SIG-M5 (cell line): ENCODE data around the gene EIF4G3.
"Not testable (repeated sequence)": the region's sequence is repeated elsewhere in the genome, so short reads cannot be mapped to it uniquely, and the experiment has no call there.

ENCODE experiments used
- DNase-seq: peaks from one replicate; lab custom pipeline; 2025; lab: John Stamatoyannopoulos, UW

The EIF4G3 gene

DNA sequence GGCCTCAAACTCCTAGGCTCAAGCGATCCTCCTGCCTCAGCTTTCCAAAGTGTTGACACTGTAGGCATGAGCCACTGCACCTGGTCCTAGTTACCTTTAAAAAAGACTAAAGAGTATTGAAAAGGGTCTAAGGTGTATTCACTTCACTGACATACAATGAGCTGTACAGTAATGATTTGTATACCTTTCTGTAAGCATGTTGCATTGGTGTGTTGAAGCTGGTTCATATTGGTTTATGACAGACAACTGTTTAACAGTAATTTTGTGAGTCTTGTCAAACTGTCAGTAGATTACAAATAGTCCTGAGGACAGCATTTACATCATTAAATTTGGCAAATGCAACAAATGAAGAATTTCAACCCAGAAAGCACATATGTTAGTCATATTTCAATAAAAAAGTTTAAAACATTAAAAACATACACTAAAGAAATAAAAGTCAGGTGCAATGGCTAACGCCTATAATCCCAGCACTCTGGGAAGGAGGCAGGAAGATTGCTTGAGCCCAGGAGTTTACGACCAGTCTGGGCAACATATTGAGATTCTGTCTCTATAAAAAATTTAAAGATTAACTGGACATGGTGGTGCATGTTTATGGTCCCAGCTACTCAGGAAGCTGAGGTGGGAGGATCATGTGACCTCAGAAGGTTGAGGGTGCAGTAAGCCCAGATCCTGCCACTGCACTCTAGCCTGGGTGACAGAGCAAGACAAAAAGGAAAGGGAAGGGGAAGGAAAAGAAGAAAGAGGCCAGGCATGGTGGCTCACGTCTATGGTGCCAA, 301.3 kb downstream of the EIF4G3 start:
- DNase-seq: no peak

DNA sequence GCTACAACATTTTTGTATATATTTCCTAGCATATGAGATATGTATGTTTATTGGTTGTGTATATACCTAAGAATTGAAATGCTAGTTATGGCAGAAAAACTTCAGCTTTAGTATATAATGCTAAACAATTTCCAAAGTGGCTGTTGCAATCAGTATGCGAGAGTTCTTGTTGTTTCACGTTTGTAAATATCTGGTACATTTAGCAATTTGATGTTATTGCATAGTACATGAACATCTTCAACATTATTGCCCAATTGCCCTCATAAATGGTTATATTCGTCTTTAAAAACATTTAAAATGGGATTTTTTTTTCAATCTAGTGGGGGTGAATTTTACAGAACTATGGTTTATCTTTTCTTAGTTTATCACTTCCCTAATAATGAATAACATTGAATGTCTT, 303.4 kb downstream of the EIF4G3 start:
- DNase-seq: no peak

- no peak for DNase-seq
Observed at GRCh38 chr1:20871419-20871818, 305.3 kb downstream of the EIF4G3 start.

GRCh38 chr1:20870718-20871117, 306.0 kb downstream of the EIF4G3 start:
- no peak for DNase-seq

DNA sequence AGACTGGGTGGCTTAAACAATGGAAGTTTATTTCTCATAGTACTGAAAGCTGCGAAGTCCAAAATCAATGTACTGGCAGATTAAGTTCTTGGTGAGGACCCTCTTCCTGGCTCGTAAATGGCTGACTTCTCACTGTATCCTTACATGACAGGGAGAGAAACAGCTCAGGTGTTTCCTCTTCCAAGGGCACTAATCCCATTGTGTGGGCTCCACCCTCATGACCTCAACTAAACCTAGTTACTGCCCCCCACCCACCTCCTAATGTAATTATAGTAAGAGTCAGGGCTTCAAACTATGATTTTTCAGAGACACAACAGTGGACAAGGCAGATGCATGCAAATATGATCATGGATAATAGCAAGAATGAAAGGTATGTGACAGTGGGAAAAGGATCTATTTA, 308.4 kb downstream of the EIF4G3 start:
- no peak for DNase-seq

DNA sequence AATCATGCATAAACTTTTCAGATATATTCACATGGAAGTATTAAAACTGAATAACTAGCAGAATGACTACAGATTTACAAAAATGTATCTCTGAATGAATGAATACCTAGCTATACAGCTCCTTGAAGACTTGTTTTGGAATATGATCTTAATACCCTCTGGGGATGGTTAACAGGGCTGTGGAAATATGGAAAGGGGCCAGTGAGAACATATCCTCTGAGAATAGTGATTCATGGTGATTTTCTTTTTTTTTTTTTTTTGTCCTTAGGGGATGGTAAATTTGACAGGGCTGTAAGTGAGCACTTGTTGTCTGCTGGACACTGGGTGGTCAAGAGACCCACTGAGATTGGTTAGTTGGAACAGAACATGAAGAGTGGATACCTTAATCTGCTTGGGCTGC, 308.9 kb downstream of the EIF4G3 start:
- no peak for DNase-seq

- DNase-seq: no peak
Observed at GRCh38 chr1:20867062-20867461, 309.6 kb downstream of the EIF4G3 start.

GRCh38 chr1:20865001-20865400, 311.7 kb downstream of the EIF4G3 start:
- DNase-seq: no peak

DNA sequence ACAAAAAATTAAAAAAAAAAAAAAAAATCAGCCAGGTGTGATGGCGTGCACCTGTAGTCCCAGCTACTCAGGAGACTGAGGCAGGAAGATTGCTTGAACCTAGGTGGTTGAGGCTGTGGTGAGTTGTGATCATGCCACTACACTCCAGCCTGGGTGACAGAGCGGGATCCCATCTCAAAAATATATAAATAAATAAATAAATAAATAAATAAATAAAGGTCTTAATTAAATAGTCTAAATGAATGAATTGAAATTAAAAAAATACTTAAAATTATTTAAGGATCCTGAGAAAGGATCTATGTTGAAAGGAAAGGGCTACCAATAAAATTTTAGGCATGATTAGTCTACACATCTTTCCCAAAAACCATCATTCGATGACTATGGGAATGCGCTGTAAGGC, 322.2 kb downstream of the EIF4G3 start:
- no peak for DNase-seq

GRCh38 chr1:20851791-20852190, 324.9 kb downstream of the EIF4G3 start:
- not testable (repeated sequence) for DNase-seq

GRCh38 chr1:20850021-20850420, 326.7 kb downstream of the EIF4G3 start:
- DNase-seq: no peak

GRCh38 chr1:20849100-20849499, 327.6 kb downstream of the EIF4G3 start:
- no peak for DNase-seq

DNA sequence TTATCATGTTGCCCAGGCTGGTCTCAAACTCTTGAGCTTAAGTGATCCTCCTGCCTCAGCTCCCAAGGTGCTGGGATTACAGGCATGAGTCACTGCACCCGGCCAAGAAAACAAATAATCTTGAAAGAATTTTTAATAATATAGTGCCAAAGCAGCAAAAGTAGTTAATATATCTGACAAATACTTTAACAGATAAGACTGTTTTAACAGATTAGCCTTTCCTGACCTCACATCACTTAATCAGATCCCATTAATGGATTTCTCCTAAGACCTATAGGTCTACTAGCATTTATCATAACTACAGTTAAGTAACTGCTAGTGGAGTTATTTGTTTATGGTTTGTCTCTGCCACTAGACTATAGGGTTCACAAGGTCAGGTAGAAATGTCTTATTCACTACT, 328.5 kb downstream of the EIF4G3 start:
- no peak for DNase-seq

DNA sequence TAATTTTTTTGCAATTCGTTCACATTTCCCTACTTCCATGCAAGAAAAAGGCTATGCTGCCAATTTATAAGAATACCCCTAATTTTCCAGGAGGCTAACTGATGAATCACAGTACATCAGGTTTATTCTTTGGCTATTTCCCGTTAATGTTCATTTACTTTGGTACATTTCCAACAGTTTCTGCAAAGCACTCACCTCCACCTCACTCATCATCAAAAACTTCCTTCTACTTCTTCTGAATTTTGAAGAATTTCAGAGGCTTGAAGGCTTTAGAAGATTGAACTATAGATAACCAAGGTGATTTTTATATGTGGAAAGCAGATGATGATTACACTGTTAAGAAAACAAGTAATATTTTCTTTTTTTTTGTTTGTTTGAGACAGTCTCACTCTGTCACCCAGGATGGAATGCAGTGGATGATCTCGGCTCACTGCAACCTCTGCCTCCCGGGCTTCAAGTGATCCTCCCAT, 329.1 kb downstream of the EIF4G3 start:
- no peak for DNase-seq

DNA sequence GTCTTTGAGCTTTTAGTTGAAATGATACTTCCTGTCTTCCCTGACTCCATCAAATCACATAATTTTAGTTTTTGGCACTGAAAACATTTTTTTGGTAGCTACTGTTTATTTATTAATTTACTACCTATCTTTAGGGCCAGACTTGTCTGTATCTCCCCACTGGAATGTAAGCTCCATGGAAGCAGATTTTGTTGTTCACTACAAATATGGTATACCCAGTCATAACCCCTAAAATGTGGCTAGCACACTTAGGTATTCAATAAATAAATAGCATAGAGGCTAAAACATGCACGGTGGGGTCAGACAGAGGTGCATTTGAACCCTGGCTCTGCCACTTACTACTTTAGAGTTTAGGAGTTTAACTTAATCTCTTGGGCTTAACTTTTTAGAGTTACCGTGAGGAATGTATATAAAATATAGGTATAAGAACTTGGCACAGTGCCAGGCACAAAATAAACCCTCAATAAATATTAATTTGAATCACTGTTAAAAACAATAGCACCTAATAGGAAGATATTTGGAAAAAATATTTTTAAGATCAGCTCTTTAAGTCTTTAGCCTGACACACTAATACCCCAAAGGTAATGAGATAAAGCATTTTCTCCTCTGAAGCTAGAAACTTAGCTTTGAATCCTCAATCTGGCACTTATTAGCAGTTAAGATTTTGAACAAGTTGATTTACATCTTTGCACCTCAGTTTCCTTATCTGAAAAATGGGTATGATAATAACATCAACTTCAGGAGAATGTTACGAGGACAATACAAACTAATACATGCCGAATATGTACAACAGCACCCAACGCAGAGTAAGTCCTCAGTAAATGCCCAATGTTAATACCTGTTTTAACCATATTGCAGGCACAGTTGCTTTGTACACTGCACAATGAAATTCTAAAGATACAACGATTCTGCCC, 330.0 kb downstream of the EIF4G3 start:
- no peak for DNase-seq

DNA sequence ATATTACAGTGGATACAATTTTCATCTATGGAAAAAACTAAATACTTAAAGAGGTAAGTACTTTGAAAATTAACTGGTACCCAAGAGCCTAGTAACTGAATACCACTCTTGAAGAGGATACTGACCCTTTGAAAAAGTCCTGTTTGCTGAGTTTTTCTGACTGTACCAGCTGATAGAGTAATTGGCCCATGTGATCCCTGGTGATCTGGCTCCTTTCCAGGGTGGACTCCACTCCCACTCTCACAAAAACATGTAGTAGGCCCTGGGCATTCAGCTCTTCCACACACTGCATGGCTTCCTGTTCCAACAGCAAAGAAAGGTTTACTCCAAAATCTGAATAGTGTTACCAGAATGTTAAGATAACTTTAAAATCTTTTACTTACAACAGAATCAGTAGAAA, 336.0 kb downstream of the EIF4G3 start:
- DNase-seq: no peak

DNA sequence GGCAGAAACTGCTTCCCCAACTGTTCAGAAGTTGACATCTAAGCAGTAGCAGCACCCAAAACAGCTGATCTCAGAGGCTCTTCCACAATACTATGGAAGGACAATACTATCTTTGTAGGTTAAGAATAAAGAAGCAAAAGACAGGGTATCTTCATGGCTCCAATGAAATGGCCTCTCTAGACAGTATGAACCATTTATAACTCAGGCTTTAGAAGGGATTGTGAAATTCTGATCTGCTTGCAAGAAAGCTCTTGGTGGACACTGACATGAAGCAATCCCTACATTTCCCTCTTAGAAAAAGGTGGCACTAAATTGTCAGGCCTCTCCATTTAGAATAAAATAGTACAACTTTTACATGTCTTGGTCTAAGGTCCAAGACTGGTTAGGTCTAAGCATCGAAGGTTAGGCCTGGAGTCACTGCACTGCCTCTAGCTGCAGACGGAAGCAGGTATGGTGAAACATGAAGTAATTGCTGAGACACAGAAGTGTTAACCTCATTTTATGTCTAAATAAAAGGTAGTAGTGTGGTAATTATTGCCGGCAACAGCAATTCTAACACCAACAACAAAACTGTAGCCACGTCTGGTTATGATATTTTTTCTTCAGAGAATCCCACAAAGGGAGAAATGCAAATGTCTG, 339.0 kb downstream of the EIF4G3 start:
- DNase-seq: no peak

GRCh38 chr1:20836230-20836629, 340.5 kb downstream of the EIF4G3 start:
- DNase-seq: no peak

DNA sequence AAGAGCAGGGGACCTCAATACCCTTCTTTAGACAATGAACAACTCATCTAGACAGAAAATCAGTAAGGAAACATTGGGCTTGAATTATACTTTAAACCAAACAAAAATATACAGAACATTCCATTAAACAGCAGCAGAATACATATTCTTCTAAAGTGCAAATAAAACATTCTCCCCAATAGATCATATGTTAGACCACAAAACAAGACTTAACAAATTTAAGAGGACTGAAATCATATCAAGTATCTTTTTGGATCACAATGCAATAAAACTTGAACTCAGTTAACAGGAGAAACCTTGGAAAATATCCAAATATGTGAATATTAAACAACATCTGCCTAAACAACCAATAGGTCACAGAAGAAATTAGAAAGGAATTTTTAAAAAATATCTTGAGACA, 341.9 kb downstream of the EIF4G3 start:
- DNase-seq: no peak

DNA sequence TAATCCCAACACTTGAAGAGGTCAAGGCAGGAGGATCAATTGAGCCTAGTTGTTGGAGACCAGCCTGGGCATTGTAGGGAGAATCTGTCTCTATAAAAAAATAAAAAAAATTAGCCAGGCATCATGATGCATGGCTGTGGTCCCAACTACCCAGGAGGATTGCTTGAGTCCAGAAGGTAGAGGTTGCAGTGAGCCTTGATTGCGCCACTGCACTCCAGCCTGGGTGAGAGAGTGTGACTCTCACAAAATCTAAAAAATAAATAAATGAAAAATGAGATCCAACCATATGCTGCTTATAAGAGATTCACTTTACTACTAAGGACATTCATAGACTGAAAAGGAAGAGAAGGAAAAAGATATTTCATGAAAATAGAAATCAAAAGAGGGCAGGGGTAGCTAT, 342.5 kb downstream of the EIF4G3 start:
- DNase-seq: no peak

DNA sequence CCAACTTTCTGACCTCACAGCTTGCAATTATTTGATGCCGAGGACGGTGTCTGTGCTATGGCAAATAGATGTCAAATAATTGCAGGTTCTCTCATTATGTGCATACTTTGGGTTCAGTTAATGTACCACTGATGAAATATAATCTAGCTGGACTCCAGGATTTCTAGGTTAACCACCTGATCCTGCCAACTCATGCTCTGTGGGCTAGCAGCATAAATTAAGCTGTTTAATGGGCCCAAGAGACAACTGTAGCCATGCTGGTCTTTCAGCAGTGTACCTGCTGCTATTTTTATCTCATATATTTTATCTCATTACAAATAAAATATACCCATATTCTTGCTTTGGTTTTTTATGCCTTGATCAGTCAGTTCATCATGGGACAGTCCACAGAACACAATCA, 346.3 kb downstream of the EIF4G3 start:
- no peak for DNase-seq

GRCh38 chr1:20829946-20830345, 346.8 kb downstream of the EIF4G3 start:
- no peak for DNase-seq

DNA sequence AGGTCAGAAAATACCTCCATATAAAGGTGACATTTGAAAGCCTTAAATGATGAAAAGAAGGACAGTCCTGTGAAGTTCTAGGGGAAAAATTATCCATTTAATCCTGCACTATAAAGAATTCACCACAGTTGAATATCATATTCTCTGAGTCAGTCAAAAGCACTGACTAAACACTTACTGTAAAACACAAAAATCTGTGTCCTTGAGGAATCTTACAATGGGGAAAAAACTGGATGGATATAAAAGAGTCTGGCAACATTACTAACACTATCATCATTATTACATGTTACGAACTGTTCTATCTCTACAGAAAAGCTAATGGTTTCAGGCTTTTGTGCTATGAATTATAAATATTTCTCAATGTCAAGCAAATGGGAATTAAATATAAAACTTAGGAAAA, 347.2 kb downstream of the EIF4G3 start:
- DNase-seq: no peak
